Neural progenitor cell (in vitro differentiated cells): ENCODE results near the gene NPTX1.

Experiments
- CTCF ChIP-seq: fragments of 200-600 bp; sonication (generic); IDR thresholded peaks from 2 replicates; pipeline ENCODE4 v1.5.1; 2017; ENCODE audit warnings: antibody characterized with exemption, mild to moderate bottlenecking
- EZH2 ChIP-seq: fragments of 200-600 bp; sonication (generic); IDR thresholded peaks from 2 replicates; pipeline ENCODE4 v1.6.1; 2017; ENCODE audit warnings: antibody characterized with exemption, mild to moderate bottlenecking, moderate library complexity
- EZH2phosphoT487 ChIP-seq: fragments of 200-600 bp; sonication (generic); IDR thresholded peaks from 2 replicates; pipeline ENCODE4 v1.6.1; 2017; ENCODE audit warnings: antibody characterized with exemption

DNA sequence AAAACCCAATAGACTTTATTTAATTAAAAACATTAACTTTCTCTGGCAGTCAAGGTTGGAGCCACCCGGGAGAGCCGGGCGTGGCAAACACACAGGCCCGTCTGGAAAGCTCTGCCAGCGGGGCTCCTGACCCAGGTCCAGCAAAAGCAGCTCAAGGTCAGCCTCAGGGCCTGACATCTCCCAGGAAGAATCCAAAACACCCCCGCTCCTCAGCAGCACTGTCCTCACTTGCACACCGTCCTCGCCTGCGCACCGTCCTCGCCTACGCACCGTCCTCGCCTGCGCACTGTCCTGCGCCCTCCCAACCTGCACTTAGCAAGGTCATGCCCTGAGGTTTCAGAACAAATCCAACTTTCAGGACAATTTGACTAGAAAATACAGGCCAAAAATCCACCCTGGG is 36.8 kb upstream of the NPTX1 start:
- no peak for TF ChIP-seq CTCF
- no peak for TF ChIP-seq EZH2
- TF ChIP-seq EZH2phosphoT487, result no peak
